ENCODE measurements around the gene ISX. TPM values are rescaled to one million over a fixed set of nuclear protein-coding genes. Genes with fewer than 3 reads are reported as not detected.
"Not testable (repeated sequence)": the region's sequence is repeated elsewhere in the genome, so short reads cannot be mapped to it uniquely, and the experiment has no call there.

The ISX gene
- polyA plus RNA-seq, 1 experiment, result not detected

DNA sequence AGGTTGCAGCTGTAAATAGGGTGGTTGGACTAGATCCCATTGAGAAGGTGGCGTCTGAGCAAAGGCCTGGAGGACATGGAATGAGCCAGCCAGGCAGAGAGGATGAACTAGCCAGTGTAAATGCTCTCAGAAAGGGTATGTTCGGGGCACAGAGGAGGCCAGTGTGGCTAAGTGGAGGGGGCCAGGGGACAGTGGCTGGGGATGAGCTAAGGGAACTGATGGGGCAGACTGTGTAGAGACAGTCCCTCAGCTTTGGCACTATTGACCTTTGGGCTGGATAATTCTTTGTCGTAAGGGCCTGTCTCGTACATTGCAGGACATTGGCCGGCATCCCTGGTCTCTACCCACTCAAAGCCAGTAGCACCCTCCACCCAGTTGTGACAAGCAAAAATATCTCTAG lies 43.7 kb upstream of the ISX start:
- CTCF ChIA-PET, result no interaction called here
- TF ChIP-seq, protein P1, sequence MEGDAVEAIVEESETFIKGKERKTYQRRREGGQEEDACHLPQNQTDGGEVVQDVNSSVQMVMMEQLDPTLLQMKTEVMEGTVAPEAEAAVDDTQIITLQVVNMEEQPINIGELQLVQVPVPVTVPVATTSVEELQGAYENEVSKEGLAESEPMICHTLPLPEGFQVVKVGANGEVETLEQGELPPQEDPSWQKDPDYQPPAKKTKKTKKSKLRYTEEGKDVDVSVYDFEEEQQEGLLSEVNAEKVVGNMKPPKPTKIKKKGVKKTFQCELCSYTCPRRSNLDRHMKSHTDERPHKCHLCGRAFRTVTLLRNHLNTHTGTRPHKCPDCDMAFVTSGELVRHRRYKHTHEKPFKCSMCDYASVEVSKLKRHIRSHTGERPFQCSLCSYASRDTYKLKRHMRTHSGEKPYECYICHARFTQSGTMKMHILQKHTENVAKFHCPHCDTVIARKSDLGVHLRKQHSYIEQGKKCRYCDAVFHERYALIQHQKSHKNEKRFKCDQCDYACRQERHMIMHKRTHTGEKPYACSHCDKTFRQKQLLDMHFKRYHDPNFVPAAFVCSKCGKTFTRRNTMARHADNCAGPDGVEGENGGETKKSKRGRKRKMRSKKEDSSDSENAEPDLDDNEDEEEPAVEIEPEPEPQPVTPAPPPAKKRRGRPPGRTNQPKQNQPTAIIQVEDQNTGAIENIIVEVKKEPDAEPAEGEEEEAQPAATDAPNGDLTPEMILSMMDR (IDR thresholded peaks at IDR 0.05; ENCODE audit: insufficient read depth, low read depth, low read length), result no peak

DNA sequence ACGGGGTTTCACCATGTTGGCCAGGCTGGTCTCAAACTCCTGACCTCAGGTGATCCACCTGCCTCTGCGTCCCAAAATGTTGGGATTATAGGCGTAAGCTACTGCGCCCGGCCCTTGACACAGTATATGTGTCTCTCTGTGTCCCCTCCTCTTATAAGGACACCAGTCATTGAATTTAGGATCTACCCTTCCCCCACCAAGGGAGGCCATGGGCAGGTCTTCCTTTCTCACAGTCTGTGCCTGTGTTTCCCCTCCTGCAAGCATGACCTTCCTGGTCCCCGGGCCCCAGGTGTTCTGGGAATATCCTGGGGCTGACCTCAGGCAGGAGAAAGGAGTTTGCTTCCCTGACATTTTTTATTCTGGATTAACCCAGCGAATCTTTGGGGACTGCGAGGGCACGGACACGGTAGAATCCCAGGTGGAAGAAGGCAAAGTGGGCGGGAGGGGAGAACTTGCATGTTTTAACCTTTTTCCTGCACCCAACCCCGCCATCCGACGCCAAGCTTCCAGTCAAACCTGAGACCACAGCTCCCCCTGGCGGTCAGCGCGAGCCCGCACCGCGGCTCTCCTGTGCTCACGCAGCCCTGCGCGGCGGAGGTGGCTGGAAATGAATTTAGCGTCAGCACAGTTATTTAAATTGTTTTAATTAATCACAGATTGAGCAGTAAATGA lies 42.1 kb upstream of the ISX start:
- Histone ChIP-seq H3K4me3 (ENCODE audit: low read depth, low read length) (no peak overlapping the region), H3K36me3 (ENCODE audit: control insufficient read depth, insufficient read depth, low read length) (no peaks in the 10 kb centered on the region), H3K27me3 (ENCODE audit: control insufficient read depth, insufficient read depth, low read length) (no peaks in the 10 kb centered on the region)
- CTCF ChIA-PET, result interaction anchor here (0.6 to 2.5 kb wide), 11 partner anchors 8 to 1494 kb away, joined by 3 to 17 read pairs (median 3); no protein-coding TSS in a partner anchor
- TF ChIP-seq, protein P1 (IDR thresholded peaks at IDR 0.05; ENCODE audit: insufficient read depth, low read depth, low read length), result peak; percentile 88
- no peak for DNase-seq (ENCODE audit: low read depth)
- POLR2A ChIA-PET, result no interaction called here

More for the DNA sequence above, 43.7 kb upstream of the ISX start:
- H3K36me3 ChIP-seq (ENCODE audit: control insufficient read depth, insufficient read depth, low read length), result no peaks in the 10 kb centered on the region
- no peaks in the 10 kb centered on the region for H3K27me3 ChIP-seq (ENCODE audit: control insufficient read depth, insufficient read depth, low read length)
- no peak overlapping the region for H3K4me3 ChIP-seq (ENCODE audit: low read depth, low read length)
- POLR2A ChIA-PET, result no interaction called here
- DNase-seq (ENCODE audit: low read depth), result no peak

DNA sequence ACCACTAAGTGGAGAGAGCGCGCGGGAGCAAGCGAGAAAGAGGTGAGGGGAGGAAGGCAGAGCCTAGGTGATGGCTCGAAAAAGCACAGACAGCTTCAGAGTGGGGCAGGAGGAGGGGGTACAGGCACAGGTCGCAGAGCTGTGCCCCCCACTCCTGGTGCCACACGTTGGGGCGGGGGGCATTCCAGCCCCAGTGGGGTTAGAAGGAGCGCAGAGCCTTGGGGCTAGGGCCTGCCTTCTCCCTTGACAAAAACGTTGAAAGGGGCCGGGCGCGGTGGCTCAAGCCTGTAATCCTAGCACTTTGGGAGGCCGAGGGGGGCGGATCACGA lies 41.6 kb upstream of the ISX start:
- TF ChIP-seq, protein P1 (IDR thresholded peaks at IDR 0.05; ENCODE audit: insufficient read depth, low read depth, low read length), result no peak
- CTCF ChIA-PET, result interaction anchor here (0.8 to 2.5 kb wide), 8 partner anchors 8 to 1101 kb away, joined by 3 to 17 read pairs (median 3); no protein-coding TSS in a partner anchor
- no peaks in the 10 kb centered on the region for H3K36me3 ChIP-seq (ENCODE audit: control insufficient read depth, insufficient read depth, low read length)
- H3K27me3 ChIP-seq (ENCODE audit: control insufficient read depth, insufficient read depth, low read length), result no peaks in the 10 kb centered on the region
- H3K4me3 ChIP-seq (ENCODE audit: low read depth, low read length), result no peak overlapping the region
- DNase-seq (ENCODE audit: low read depth), result no peak
- POLR2A ChIA-PET, result no interaction called here

DNA sequence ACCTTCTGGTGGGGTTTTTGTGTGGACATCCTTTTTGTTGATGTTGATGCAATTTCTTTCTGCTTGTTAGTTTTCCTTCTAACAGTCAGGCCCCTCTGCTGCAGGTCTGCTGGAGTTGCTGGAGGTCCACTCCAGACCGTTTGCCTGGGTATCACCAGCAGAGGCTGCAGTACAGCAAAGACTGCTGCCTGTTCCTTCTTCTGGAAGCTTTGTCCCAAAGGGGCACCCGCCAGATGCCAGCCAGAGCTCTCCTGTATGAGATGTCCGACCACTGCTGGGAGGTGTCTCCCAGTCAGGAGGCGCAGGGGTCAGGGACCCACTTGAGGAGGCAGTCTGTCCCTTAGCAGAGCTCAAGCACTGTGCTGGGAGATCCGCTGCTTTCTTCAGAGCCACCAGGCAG lies 35.8 kb upstream of the ISX start:
- DNase-seq (ENCODE audit: low read depth); H3K4me3 ChIP-seq (ENCODE audit: low read depth, low read length); POLR2A ChIA-PET; H3K27me3 ChIP-seq (ENCODE audit: control insufficient read depth, insufficient read depth, low read length); H3K36me3 ChIP-seq (ENCODE audit: control insufficient read depth, insufficient read depth, low read length): not testable (repeated sequence)
- CTCF ChIA-PET, result interaction anchor here (1.8 kb wide), 1 partner anchor 1107 kb away, joined by 6 read pairs; no protein-coding TSS in a partner anchor

DNA sequence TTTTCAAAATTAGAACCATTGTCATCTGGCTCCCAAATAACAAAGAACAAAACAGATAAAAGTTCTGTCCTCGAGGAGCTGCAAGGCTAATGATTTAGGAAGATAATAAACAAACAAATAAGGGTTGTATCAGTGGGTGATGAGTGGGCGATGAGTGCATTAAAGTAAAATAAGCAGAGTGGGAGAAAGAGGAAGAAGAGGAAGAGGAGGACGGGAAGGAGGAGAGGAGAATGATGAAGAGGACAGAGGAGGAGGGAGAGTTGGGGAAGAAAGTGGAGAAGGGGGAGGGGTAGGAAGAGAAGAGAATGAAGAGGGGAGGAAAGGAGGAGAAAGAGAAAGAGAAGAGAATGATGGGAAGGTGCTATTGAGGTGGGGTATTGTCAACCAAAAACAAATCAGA lies 33.4 kb upstream of the ISX start:
- POLR2A ChIA-PET, result no interaction called here

More for the DNA sequence above, 33.4 kb upstream of the ISX start:
- H3K4me3 ChIP-seq (ENCODE audit: low read depth, low read length), result no peak overlapping the region
- no peak for DNase-seq (ENCODE audit: low read depth)
- no peaks in the 10 kb centered on the region for H3K36me3 ChIP-seq (ENCODE audit: control insufficient read depth, insufficient read depth, low read length)
- TF ChIP-seq, protein P1 (IDR thresholded peaks at IDR 0.05; ENCODE audit: insufficient read depth, low read depth, low read length), result no peak
- no peaks in the 10 kb centered on the region for H3K27me3 ChIP-seq (ENCODE audit: control insufficient read depth, insufficient read depth, low read length)
- CTCF ChIA-PET, result no interaction called here

Measured in BJ (cell line).